HepG2 (cell line): ENCODE measurements around the gene CABP2. TPM values are rescaled to one million over a fixed set of nuclear protein-coding genes. Genes with fewer than 3 reads are reported as not detected.

ENCODE experiments used
- ATAC-seq: fragments of 200-7000 bp; cut with Tn5 transposase; 3 replicates; pipeline ENCODE4 v1.9.1; 2020; ENCODE audit warnings: mild to moderate bottlenecking, moderate library complexity
- BruUV-seq: library from RNA; stranded (reverse); fragments of 400-500 nt; replicated peaks from 2 replicates; lab custom pipeline; 2021; lab: Mats Ljungman, UMichigan
- CTCF ChIA-PET: fragments of 300-600 bp; formaldehyde crosslinking; extraction: SDS; loops from one replicate; lab custom pipeline; 2021; ENCODE audit warnings: low total read pairs, inconsistent platforms, low intra/inter-chr PET ratio; lab: Yijun Ruan, JAX
- POLR2A ChIA-PET: fragments of 350-600 bp; sonication (Branson Sonifier 250); formaldehyde crosslinking; loops from one replicate; lab custom pipeline; 2020; ENCODE audit warnings: antibody characterized with exemption, inconsistent platforms; lab: Yijun Ruan, JAX
- DNase-seq: peaks from one replicate; pipeline ENCODE4 v3.0.0-alpha.2; 2015; ENCODE audit warnings: low spot score
- FAIRE-seq: peaks from 3 replicates; lab custom pipeline; 2011; peaks lifted over from hg19 to GRCh38; lab: Jason Lieb, UNC
- H2AFZ ChIP-seq: one replicate; pipeline ENCODE4 v1.6.1; 2011; ENCODE audit warnings: low read length, inconsistent platforms
- H3K27ac ChIP-seq: fragments of 300-600 bp; 3 replicates; pipeline ENCODE4 v1.8.0; 2011; ENCODE audit warnings: mixed run types, mild to moderate bottlenecking, mixed read lengths, low read length, inconsistent platforms; ENCODE audit not compliant: insufficient read depth; ENCODE audit errors: extremely low read length
- H3K27me3 ChIP-seq, 2 experiments: fragments of 200-600 bp in 1 of 2; 2 replicates in 1 of 2; 3 replicates in 1 of 2; pipeline versions ENCODE4 v1.6.0 to v1.8.0; 2011; ENCODE audit warnings: low read length in 2 of 2, mild to moderate bottlenecking in 2 of 2, moderate library complexity in 2 of 2, inconsistent platforms in 1 of 2; ENCODE audit not compliant: insufficient read depth in 2 of 2, control insufficient read depth in 1 of 2
- H3K36me3 ChIP-seq, 2 experiments: fragments of 200-600 bp in 1 of 2; replicated peaks in 1 of 2; 2 replicates in 1 of 2; 3 replicates in 1 of 2; pipeline versions ENCODE4 v1.5.1 to v1.8.0; 2011; ENCODE audit warnings: low read length in 2 of 2, inconsistent platforms in 1 of 2; ENCODE audit not compliant: insufficient read depth in 2 of 2, control insufficient read depth in 1 of 2
- H3K4me1 ChIP-seq: 2 replicates; pipeline ENCODE4 v1.5.1; 2012; ENCODE audit warnings: low read length, inconsistent platforms; ENCODE audit not compliant: insufficient read depth
- H3K4me2 ChIP-seq: 2 replicates; pipeline ENCODE4 v1.6.0; 2011; ENCODE audit warnings: low read depth, low read length, inconsistent platforms
- H3K4me3 ChIP-seq, 3 experiments: fragments of 200-600 bp in 1 of 3; sonication (generic), shearing (Covaris generic) in 1 of 3; replicated peaks in 1 of 3; 2 replicates each; pipeline ENCODE4 v1.5.1; 2011 to 2016; ENCODE audit warnings: low read length in 3 of 3, inconsistent platforms in 2 of 3, low read depth in 2 of 3, mild to moderate bottlenecking in 2 of 3, control low read depth in 1 of 3, mixed read lengths in 1 of 3; ENCODE audit not compliant: insufficient read depth in 1 of 3
- H3K79me2 ChIP-seq: one replicate; pipeline ENCODE4 v1.6.1; 2011; ENCODE audit warnings: low read length, inconsistent platforms; ENCODE audit not compliant: insufficient read depth
- H3K9ac ChIP-seq: 2 replicates; pipeline ENCODE4 v1.6.0; 2011; ENCODE audit warnings: mild to moderate bottlenecking, low read depth, low read length, inconsistent platforms; ENCODE audit not compliant: insufficient read depth
- H3K9me3 ChIP-seq: 2 replicates; pipeline ENCODE4 v1.5.1; 2012; ENCODE audit warnings: mild to moderate bottlenecking, low read length
- H4K20me1 ChIP-seq: 2 replicates; pipeline ENCODE4 v1.6.0; 2011; ENCODE audit warnings: inconsistent platforms, mild to moderate bottlenecking, low read length, moderate library complexity; ENCODE audit not compliant: insufficient read depth
- BHLHE40 ChIP-seq: IDR thresholded peaks from 2 replicates; pipeline ENCODE4 v1.6.1; 2011; ENCODE audit warnings: low read length, improper control_type of control experiment
- CTCF ChIP-seq: sonication (generic); formaldehyde crosslinking; IDR thresholded peaks from 2 replicates; pipeline ENCODE4 v1.5.0; 2020; ENCODE audit warnings: mild to moderate bottlenecking, missing genetic modification reagents, moderate library complexity
- FLYWCH1 ChIP-seq: sonication (generic); formaldehyde crosslinking; IDR thresholded peaks from 2 replicates; pipeline ENCODE4 v1.8.1; 2023; ENCODE audit warnings: mild to moderate bottlenecking, missing genetic modification reagents
- HIVEP1 ChIP-seq: sonication (generic); formaldehyde crosslinking; IDR thresholded peaks from 2 replicates; pipeline ENCODE4 v1.4.0; 2020; ENCODE audit warnings: mild to moderate bottlenecking, missing genetic modification reagents
- NFYB ChIP-seq: sonication (generic); formaldehyde crosslinking; IDR thresholded peaks from 2 replicates; pipeline ENCODE4 v1.4.0; 2020; ENCODE audit warnings: missing genetic modification reagents
- REXO4 ChIP-seq: sonication (generic); formaldehyde crosslinking; IDR thresholded peaks from 2 replicates; pipeline ENCODE4 v1.8.0; 2022; ENCODE audit warnings: missing genetic modification reagents, mild to moderate bottlenecking, borderline replicate concordance
- SALL1 ChIP-seq: sonication (generic); formaldehyde crosslinking; IDR thresholded peaks from 2 replicates; pipeline ENCODE4 v1.8.0; 2022; ENCODE audit warnings: mild to moderate bottlenecking, missing genetic modification reagents
- ZNF276 ChIP-seq: sonication (generic); formaldehyde crosslinking; IDR thresholded peaks from 2 replicates; pipeline ENCODE4 v1.4.0; 2020; ENCODE audit warnings: mild to moderate bottlenecking, low read depth, missing genetic modification reagents
- ZNF33A ChIP-seq: sonication (generic); formaldehyde crosslinking; IDR thresholded peaks from 2 replicates; pipeline ENCODE4 v1.5.1; 2020; ENCODE audit warnings: missing genetic modification reagents, mild to moderate bottlenecking, moderate library complexity, borderline replicate concordance
- ZNF513 ChIP-seq: sonication (generic); formaldehyde crosslinking; conservative IDR thresholded peaks from 2 replicates; pipeline ENCODE4 v1.5.0; 2020; ENCODE audit warnings: missing genetic modification reagents
- ZNF550 ChIP-seq: sonication (generic); formaldehyde crosslinking; IDR thresholded peaks from 2 replicates; pipeline ENCODE4 v1.4.0; 2020; ENCODE audit warnings: mild to moderate bottlenecking, missing genetic modification reagents, borderline replicate concordance
- ZNF615 ChIP-seq: sonication (generic); formaldehyde crosslinking; IDR thresholded peaks from 2 replicates; pipeline ENCODE4 v1.5.0; 2020; ENCODE audit warnings: mild to moderate bottlenecking, missing genetic modification reagents, borderline replicate concordance
- ZNF687 ChIP-seq: sonication (generic); formaldehyde crosslinking; IDR thresholded peaks from 2 replicates; pipeline ENCODE4 v1.5.1; 2020; ENCODE audit warnings: mild to moderate bottlenecking, missing genetic modification reagents, moderate library complexity
- ZNF878 ChIP-seq: sonication (generic); formaldehyde crosslinking; IDR thresholded peaks from 2 replicates; pipeline ENCODE4 v1.8.1; 2023; ENCODE audit warnings: mild to moderate bottlenecking, missing genetic modification reagents, moderate library complexity
- WGBS: methylation state at CpG from one replicate; pipeline ENCODE4 v1.1.6; 2017; ENCODE audit warnings: low lambda C conversion rate; 5-methylcytosine and 5-hydroxymethylcytosine counted together
- in situ Hi-C: cut with HindIII; loops from 2 replicates; pipeline ENCODE4 v1.10.0; 2017; ENCODE audit warnings: low pct_unique_long_range_greater_than_20kb; ENCODE audit not compliant: extremely low pct_ligation_motif_present
- intact Hi-C: fragments of 100-400 bp; cut with micrococcal nuclease; formaldehyde crosslinking; loops from one replicate; pipeline ENCODE4 v1.10.0; 2022; ENCODE audit not compliant: unreplicated experiment
- polyA plus RNA-seq, 8 experiments: library from polyadenylated mRNA; depleted of rRNA in 3 of 8; stranded (reverse) in 7 of 8; unstranded in 1 of 8; fragments of >200 nt; fragmentation: Illumina TruSeq in 4 of 8; extraction: Trizol in 4 of 8; gene quantifications; 2 replicates each; pipeline versions ENCODE4 v1.2.1 to v1.2.3, GENCODE V29; 2011 to 2016; ENCODE audit warnings: low read depth in 4 of 8, missing spikeins in 1 of 8, mixed read lengths in 1 of 8; ENCODE audit not compliant: insufficient read depth in 1 of 8
- total RNA-seq, 5 experiments: library from RNA; depleted of rRNA; stranded (reverse); fragments of >200 nt; fragmentation: Illumina TruSeq; extraction: Trizol; gene quantifications; 2 replicates each; pipeline ENCODE4 v1.2.3, GENCODE V29; 2016; ENCODE audit warnings: low read depth in 1 of 5

Gene CABP2
- total and polyA plus RNA-seq, 2 of the 13 experiments (the other 11 are each of a cell fraction or from before 2014, with no cell fraction given) = not detected

- H3K27me3 ChIP-seq = no peaks in the 10 kb centered on the region
- intact Hi-C loops (no loop called here), in situ Hi-C loops (no loop called here)
- no peak overlapping the region for H3K27ac ChIP-seq
- 18% methylated on average over 8 of the region's 8 CpGs for WGBS
- peak overlapping the region; percentile 20 for H2AFZ ChIP-seq
- H4K20me1 ChIP-seq = no peaks in the 10 kb centered on the region
- DNase-seq (peak; percentile 45), ATAC-seq (peak; percentile 84), FAIRE-seq (no peak)
- ChIA-PET CTCF (no interaction called here), POLR2A (no interaction called here)
- peak overlapping the region; percentile 43 for H3K4me2 ChIP-seq
- no peaks in the 10 kb centered on the region for H3K9me3 ChIP-seq
- no peak overlapping the region for H3K4me3 ChIP-seq
- BruUV-seq = no TSS peak
- no peak overlapping the region for H3K9ac ChIP-seq
- peaks cover 43% of the 10 kb centered on the region for H3K4me1 ChIP-seq
- H3K79me2 ChIP-seq = no peaks in the 10 kb centered on the region
- no peaks in the 10 kb centered on the region for H3K36me3 ChIP-seq
- TF ChIP-seq REXO4 (no peak), ZNF878 (no peak), FLYWCH1 (CRISPR knock-in tag) (no peak), ZNF615 (CRISPR knock-in tag) (no peak), CTCF (CRISPR knock-in tag) (peak; percentile 47; the same call in 1 of the 2 replicates), BHLHE40 (peak; percentile 24; the same call in 1 of the 2 replicates), NFYB (CRISPR knock-in tag) (peak; percentile 39; the same call in 1 of the 2 replicates), ZNF276 (CRISPR knock-in tag) (no peak), ZNF550 (CRISPR knock-in tag) (no peak), ZNF687 (CRISPR knock-in tag) (peak; percentile 14; the same call in 1 of the 2 replicates), ZNF33A (CRISPR knock-in tag) (no peak), HIVEP1 (no peak), ZNF513 (CRISPR knock-in tag) (no peak), SALL1 (CRISPR knock-in tag) (peak; percentile 10; the same call in 1 of the 2 replicates)
These were observed 22.0 kb upstream of the CABP2 start for GRCh38 chr11:67545280-67545679.
